GM18873 (cell line): Measurements from ENCODE around the gene NMRK1.

Experiments
- ATAC-seq: cut with Tn5 transposase; IDR thresholded peaks from one replicate; pipeline ENCODE4 v1.9.1; 2021; ENCODE audit warnings: mild to moderate bottlenecking, moderate library complexity, moderate number of reproducible peaks; ENCODE audit not compliant: unreplicated experiment, low FRiP score

NMRK1 gene

DNA sequence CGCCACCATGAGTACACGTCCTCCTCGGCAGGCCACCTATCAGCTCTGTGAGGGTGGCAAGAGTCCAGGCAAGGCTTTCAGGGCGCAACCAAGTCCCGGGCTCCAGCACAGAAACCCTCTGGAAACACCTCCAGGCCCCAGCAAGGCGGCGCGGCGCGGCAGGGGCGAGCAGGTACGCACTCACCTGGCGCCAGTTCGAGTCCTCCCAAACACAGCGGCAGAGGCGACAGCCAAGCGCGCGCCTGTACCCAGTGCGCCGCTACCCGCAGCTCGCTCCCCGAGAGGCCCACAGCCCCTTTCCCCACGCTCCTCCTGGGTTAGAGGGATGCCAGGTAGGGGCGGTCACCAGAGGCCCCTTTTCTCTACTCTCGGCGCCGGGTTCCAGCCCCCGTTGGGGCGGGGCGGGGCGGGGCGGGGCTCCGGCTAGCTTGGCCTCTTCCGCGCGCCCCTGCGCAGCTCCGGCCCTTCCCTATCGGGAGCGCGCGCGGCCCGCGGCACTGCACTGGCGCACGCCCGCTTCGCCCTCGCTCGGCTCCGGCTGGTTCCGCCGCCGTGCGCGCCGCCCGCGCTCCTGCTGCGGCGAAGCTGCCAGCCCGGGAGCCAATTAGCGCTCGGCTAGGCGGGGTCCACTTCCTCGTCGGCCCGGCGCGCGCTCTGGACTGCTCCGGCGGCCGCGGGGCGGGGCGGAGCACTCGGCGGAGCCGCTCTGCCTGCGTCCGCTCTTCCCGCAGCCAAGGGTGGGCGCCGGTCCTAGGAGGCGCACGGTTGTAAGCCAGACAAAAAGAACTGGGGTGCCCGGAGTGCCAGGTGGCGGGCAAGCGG is at the start of gene NMRK1, which contains the start of gene OSTF1:
Gene NMRK1 (minus strand): TSS at position 332 of the 822 bp plus-strand sequence. CDS start 5,040 bp downstream, outside the sequence.
Gene OSTF1 (plus strand): TSS at position 691 of the 822 bp plus-strand sequence. CDS start 179 bp downstream, outside the sequence.
- peak; percentile 73 for ATAC-seq

DNA sequence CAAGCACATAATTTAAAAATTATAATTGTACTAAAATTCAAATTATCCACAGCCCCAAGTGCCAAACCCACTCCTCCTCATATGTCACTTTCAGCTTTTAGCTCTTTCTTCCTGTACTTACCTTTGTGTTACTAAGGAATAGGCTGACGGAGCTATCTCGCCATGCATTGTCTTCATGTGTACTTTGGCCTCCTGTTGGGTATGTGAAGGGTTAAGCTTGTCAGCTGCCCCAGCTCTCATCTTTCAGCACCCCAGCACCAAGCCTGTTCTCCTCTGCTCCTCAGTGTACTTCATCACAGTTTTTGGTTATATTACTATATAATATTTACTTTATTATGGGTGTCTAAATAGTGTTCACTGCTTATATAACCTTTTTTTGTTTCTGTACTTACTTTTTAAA is 46.5 kb upstream of the NMRK1 start:
- no peak for ATAC-seq

DNA sequence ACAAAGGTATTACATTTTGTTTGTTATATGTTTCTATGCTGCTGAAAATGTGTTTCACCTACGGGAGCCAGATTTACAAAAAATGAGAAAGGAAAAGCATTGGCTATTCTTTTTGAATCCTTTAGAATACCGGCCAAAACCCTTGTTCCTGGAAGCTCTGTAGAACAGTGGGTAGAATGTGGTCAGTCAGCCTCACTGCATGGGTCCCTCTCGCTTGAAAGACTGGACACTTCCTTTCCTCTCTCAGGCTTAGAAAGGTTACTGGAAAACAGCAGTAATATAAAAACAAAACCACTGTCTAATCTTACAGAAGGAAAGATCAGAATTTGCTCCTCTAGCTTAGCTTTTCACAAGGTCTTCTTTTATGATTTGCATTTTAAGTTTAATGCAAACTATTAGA is 45.4 kb upstream of the NMRK1 start:
- no peak for ATAC-seq

DNA sequence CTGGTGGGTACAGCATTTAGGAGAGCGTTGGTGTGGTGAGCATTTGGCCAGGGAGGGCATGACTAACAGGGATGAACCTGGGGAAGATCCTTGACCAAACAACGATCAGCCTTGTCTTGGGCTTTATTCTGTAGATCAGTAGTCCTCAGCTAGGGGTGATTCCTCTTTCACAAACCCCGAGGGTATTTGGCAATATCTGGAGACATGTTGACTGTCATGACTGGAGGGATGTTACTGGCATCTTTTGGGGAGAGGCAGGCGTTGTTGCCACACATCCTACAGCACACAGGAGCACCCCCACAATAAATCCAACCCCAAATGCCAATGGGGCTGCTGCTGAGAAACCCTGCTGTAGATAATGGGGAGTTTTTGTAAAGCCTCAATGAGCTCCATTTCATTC is 44.3 kb upstream of the NMRK1 start:
- no peak for ATAC-seq

DNA sequence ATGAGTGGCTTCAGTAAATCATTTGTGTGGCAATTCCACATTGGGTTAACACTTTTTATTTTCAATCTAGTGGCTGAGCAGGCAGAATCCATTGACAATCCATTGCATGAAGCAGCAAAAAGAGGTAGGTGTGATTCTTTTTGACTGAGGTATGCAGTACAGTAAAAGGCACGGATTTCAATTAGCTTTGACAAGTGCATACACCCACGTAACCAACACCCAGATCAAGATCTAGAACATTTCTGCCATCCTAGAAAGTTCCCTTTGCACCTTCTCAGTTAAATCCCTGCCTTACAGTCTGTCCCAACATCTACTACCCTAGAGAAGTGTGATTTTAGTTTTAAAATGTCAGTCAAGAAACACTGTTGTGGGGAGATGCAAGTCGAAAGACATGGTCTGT is 43.7 kb upstream of the NMRK1 start:
- no peak for ATAC-seq

DNA sequence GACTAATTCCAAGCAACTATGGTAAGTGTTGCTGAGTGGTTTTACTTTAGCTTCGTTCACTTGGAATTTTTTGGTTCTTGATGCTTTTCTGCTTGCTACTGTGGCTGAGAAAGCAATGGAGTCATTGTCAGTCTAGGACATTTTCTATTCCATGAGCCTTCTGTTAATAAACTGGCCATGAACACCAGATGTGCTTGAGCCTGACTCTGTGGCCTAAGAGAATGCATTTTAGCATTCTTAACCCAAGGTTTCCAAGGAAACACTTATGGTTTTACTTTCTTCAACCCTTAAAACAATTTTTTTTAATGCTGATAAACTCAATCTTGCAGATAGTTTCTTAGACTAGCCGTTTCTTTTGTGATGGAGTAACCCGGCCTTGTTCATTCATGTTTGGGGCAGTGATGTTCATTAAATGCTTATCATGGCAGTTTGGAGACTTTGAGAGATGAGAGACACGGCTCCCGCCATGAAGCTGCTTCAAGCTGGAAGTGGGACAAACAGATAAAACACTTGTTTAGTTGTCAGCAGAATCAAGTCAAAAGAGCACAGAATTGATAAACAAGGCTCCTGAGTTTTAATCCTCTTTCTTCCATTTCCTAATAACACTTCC is 42.8 kb upstream of the NMRK1 start:
- no peak for ATAC-seq

DNA sequence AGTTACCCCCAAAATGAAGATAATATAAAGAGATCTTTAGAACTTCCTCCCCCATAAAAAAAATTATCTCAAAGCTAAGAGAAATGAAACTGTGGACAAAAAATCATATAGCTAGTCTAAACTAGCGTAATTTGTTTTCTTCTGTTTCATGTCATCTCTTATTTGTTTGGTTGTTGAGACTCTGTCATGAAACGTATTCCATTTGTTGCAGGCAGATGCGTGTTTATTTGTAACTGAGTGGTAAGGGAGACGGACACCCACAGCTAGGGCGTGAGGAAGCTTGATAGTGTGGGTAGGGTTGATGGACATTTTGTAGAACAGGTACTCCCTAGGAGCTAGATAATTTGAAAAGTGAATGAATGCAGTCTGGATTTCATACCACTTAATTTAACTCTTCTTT is 42.2 kb upstream of the NMRK1 start:
- no peak for ATAC-seq

DNA sequence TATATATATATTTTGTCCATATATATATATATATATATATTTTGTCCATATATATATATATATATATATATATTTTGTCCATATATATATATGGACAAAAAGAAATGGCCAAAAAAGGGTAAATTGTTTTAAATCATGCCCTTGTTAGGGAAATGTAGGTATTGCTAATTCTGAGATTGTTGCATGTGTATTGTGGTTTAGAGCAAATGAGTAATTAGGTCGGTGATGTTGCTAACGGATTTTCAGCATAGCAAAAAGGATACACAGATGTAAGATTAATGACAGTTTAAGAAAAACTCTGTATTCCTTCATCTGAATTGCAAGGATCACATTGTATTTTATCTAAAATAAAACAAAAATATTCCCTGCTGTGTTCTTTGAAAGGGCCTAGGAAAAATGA is 40.6 kb upstream of the NMRK1 start:
- no peak for ATAC-seq

DNA sequence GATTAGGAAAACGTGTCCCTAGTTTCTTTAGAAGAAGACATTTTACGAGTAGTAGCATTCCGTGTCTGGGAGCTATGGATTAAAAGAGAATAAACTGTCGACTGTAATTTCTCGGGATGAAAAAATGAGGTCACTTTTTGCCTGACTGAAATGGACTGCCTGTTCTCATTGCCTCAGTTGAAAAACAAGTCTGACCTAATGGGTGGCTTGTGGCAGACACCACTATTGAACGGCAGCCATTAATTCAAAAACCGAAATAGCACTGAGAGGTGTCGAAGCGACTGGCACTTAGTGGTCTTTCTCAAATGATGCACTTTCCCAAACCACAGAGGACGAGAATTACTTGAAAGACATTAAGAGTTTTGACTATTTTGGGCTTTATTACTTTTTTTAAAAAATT is 35.7 kb upstream of the NMRK1 start:
- ATAC-seq, result no peak

DNA sequence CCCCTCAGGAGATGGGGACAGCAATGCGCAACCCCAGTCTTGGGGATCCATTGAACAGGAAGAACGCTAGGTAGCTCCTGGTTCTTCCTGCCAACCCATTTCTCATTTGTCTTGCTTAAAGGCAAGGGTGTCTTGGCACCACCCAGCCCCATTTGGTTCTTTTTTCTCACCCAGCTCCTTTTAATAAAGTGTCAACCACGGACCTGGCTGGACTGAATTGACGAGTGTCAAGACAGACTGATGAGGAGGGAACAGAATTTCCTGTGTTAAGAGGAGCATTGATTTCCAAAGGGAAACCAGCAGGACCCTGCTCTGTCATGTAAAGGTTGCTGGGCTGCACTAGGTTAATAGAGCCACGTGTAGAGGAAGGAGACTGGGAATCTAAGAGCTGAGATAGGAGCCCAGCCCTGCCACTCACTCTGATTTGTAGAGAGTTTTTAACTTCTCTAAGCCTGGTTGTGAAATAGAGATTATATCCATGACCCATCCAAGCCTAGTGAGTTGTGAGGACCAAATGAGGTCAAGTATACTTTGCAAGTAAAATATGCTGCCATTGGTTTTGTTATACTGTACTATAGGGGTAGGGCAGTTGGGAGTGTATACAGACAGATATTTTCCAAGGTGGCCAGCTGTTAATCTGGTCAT is 34.1 kb upstream of the NMRK1 start:
- no peak for ATAC-seq

DNA sequence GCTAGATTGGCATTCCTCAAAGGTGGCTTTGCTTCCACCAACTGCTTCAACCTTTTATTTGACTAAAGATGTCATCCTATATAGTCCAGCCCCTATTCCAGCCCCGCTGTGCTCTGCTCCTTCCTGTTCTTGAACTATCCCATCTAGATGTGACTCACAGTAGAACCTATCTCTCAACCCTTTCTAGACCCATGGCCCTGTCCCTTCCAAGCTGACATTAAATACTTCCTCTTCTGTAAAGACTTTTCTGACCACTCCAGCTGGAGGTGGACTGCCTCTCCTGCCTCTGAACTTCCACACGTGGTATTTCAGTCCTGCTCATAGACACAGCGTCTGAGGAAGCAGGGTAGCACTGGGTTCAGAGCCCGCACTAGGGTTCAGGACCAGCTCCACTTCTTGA is 32.7 kb upstream of the NMRK1 start:
- ATAC-seq, result no peak

DNA sequence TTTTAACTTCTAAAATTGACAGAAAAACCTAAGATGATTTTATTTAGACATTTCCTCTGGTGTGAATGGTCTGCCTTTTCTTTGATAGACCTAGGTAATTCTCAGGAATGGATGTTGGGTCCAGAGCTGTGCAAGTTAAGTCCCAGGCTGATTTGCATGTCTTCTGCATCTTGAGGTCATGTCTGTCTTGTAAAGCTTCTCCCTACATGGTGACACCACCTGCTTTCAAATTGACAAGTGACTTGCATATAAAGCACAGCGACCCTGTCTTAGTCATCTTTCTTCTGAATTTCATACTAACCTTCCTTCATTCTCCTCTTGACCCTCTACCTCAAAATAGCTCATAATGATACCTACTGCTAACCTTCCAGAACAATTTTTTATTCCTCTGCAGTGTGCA is 29.6 kb upstream of the NMRK1 start:
- no peak for ATAC-seq

DNA sequence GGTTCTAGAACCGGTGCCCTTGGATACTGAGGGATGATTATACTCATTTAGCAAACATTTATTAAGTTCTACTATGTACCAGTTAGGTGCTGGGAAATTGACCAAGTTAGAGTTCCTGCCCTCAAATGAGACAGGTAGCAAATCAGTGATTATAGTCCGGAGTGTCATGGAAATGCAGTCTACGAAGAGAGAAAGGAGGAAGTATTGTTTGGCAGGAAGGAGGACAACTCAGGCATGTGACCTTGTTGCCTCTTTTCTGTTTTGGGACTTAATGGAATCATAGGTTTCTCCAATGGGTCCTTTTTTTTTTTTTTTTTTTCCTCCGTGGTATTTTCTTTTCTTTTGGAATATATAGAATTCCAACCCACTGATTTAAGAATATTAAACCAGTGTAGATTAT is 28.4 kb upstream of the NMRK1 start:
- no peak for ATAC-seq

DNA sequence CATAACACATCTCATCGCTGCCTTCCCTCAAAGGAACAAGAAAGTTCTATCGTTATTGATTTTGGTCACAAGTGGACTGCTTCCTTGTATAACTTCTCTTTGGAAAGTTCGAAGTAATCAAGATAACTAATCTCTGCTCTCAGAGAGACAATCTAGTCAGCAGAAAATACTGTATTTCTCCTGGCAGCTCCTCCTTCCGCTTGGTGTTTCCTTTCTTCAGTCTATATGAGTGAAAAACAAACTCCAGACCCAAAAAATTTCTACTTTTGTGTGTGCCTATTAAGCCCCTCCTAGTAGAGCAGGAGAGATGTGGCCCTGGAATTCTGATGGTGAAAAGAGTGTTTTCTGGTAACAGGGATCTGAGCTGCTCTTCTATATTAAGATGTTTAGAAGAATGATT is 24.8 kb upstream of the NMRK1 start:
- no peak for ATAC-seq

DNA sequence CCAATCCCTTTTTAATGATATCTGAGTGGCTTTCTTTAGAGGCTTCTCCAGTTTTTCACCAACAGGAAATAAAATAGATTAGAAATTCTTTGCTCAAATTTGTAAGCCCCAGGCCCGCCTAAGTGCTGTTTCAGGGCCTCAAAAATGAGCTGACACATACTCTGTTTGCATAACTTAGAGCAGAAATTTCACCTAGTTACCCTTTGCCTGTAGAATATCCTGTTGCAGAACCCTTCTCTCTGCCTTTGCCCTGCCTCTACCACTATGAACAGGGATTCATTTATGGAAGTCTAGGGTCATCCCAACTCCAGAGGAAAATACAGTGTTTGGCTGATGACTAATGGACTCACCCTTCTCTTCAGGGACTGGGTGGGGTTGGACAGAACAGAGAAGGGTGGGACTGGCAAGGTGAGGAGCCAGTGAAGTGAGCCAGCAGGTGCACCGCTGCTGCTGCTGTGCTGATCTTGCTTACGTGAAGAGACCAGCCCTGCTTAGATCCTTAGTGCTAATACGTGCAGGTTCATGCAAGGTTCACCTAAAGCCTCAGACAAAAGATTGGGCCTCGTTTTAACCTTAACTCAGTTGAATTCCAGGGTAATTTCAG is 23.2 kb upstream of the NMRK1 start:
- ATAC-seq, result no peak

DNA sequence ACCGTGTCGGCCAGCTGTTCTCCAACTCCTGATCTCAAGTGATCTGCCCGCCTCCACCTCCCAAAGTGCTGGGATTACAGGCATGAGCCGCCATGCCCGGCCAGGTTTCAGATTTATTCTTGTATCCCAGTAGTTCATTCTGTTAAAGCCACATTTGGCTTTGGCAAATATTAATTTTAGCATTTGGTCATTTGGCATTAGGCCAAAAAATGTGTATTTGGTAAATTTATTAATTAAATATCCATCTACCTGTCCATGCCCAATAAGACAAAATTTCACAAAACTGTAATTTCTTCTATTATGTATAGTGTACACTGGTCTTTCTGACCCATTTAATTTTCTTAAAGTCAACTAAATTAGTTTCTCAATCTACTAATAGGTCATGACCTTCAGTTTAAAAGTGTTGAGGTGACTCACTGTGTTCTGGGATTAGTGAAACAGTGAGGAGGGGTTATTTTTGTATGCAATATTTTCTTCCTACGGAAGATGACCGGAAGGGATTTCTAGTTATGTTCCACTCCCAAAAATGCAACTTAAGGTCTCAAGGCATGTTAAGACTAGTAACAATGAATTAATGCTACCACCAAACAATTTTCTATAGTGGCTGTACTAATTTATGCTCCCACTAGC is 21.4 kb upstream of the NMRK1 start:
- ATAC-seq, result no peak

DNA sequence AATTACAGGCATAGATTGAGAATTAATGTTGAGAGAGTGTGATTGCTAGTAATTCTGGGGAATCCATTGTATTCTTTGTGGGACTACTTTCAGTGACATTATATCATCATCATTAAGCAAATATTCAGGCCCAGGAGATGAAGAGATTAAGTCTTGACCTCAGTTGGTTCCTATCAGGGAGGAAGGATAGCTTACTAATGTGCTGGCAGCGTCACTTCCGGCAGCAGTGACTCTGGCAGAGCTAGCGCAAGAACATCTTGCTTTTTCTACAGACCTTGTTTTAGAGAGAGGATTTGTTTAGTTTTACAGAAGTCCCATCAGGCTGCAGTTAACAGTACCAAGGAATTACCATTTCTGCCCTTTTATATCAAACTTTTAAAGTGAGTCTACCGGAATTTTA is 20.6 kb upstream of the NMRK1 start:
- ATAC-seq, result no peak

DNA sequence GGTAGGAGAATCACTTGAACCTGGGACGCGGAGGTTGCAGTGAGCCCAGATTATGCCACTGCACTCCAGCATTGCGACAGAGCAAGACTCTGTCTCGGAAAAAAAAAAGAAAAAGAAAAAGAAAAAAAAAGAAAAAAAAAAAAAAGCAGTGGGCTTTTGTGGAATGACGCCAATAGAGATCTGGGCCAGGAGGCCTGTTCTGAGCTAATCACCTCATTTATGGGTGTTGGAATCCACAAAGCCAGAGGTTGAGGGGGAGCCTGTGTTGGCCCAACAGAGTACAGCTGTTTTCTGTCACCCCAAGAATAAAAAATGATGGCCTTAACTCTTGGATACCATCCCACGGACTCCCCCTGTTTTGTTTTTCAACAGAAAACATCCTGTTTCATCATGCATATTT is 18.9 kb upstream of the NMRK1 start:
- ATAC-seq, result no peak

DNA sequence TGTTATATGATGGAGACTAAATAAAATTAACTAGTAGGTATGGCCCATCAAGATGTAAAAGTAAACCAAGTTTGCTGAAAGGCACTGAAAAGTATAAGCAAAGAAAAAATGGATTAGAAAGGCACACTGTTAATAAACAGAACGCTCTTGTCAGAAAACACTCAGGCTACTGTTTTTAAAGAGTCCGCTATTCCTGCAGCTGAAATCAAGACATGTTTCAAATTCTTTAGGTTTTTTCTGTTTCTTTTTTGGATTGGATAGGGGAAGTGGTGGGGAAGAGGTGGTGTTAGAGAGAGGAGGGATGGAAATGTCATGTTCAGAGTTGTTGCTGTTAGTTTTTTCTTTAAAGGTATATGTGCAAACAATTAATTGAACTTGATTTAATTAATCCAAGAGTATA is 17.9 kb upstream of the NMRK1 start:
- no peak for ATAC-seq

DNA sequence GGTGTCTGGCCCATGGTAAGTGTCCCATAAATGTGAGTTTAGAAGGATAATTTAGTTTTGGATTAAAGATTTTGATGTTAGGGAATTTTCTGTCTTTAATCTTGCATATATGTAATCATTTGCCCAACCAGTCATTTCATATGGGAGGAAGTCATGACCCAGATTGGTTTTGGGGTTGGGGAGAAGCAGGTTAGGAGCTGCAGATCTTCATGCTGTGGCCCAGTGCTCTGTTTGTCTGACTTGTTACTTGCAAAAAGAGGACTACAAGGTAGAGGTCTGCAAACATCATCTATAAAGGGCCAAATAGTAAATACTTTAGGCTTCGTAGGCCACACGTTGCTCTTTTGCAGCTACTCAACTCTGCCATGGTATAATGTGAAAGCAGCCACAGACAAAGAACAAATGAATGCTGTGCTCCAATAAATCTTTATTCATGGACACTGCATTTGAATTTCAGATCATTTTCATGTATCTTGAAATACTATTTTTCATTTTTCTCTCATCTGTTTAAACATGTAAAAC is 17.1 kb upstream of the NMRK1 start:
- ATAC-seq, result no peak

DNA sequence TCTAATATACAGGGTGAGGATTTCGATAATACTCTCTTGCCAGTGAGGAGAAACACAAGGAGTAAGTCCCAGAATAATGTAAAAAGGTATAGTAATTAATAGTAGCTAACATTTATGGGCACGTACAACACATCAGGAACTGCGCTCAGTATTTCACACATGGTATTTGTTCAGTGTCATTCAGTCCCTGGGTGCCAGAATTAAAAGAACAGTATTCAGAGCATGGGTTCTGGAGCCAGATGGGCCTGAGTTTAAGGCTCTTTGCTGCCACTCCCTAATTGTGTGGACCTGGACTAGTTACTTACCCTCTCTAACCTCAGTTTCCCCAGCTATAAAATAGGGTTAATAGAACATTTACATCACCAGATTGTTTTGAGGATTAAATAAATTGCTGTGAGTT is 16.7 kb upstream of the NMRK1 start:
- ATAC-seq, result no peak
